NB4 (cell line): Measurements from ENCODE around the gene CAMSAP3.

ENCODE experiments used
- CTCF ChIP-seq: IDR thresholded peaks from one replicate; pipeline ENCODE4 v1.5.1; 2012; ENCODE audit warnings: low read depth, low read length
- POLR2A ChIP-seq: IDR thresholded peaks from 2 replicates; pipeline ENCODE4 v1.6.1; 2011; ENCODE audit warnings: mild to moderate bottlenecking; ENCODE audit not compliant: insufficient read length; ENCODE audit errors: extremely low read depth

GRCh38 chr19:7641290-7642276, 45.9 kb downstream of the CAMSAP3 start:
- TF ChIP-seq CTCF = peak; percentile 22
- TF ChIP-seq POLR2A = no peak
